GM12875 (cell line): ENCODE results near the gene CD38.

Source experiments
- H3K4me3 ChIP-seq: one replicate; pipeline ENCODE4 v1.5.1; 2011; ENCODE audit warnings: low read depth, low read length, control low read depth
- CTCF ChIP-seq: IDR thresholded peaks from 2 replicates; pipeline ENCODE4 v1.5.1; 2011; ENCODE audit warnings: low read depth, mild to moderate bottlenecking, control low read depth, inconsistent platforms, low read length, moderate library complexity, borderline replicate concordance; ENCODE audit not compliant: insufficient read depth

Gene CD38

DNA sequence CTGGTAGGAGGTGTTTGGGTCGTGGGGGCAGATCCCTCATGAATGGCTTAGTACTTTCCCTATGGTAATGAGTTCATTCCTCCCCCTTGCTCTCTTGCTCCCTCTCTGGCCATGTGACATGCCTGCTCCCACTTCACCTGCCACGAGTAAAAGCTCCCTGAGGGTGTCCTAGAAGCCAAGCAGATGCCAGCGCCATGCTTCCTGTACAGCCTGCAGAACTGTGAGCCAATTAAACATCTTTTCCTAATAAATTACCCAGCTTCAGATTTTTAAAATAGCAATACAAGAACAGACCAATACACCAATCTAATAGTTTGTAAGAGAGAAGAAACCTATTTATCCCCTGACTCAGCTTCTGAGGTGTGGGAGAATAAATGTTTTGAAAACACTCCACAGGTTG, 99.9 kb downstream of the CD38 start:
- H3K4me3 ChIP-seq: no peak overlapping the region
- no peak for TF ChIP-seq CTCF

DNA sequence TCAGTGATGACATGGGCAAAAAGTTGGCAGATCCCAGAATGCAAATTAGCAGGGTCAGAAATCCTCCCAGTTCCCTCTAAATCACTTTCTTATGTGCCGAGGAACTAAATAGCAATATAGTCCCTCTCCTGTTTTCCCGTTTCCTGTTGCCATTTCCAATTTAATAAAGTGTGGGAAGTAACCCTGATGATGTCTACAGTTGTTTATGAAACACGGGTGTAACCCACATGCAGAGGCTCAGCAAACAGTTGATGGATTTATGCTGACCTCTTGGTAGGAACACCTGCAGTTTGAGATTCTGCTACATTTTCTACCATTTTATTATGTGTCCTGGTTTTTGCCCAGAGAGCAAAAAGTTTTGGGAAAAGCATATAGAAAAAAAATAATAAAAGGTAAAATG, 103.7 kb downstream of the CD38 start:
- no peak overlapping the region for H3K4me3 ChIP-seq
- no peak for TF ChIP-seq CTCF

GRCh38 chr4:15882675-15883086, 104.6 kb downstream of the CD38 start:
- TF ChIP-seq CTCF: peak; percentile 93
- no peak overlapping the region for H3K4me3 ChIP-seq

GRCh38 chr4:15883610-15884243, 105.6 kb downstream of the CD38 start:
- TF ChIP-seq CTCF: no peak
- no peak overlapping the region for H3K4me3 ChIP-seq

DNA sequence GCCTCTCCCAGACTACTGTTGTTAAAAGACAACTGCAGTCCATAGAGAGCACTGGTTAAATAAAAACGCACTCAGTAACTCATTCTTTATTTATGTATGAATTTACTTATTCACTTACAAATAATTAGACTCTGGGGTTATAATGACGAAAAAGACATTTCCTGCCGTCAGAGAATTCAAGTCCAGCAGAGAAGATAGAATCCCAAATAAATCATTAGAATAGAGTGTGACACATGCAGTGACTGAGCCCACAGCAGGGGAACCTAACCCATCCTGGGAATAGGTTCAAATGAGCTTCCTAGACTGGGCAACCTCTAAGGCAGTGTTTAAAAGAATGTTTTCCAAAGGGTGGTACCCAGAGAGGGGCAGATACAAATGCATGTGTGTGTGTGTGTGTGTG, 106.5 kb downstream of the CD38 start:
- TF ChIP-seq CTCF: no peak
- H3K4me3 ChIP-seq: no peak overlapping the region

DNA sequence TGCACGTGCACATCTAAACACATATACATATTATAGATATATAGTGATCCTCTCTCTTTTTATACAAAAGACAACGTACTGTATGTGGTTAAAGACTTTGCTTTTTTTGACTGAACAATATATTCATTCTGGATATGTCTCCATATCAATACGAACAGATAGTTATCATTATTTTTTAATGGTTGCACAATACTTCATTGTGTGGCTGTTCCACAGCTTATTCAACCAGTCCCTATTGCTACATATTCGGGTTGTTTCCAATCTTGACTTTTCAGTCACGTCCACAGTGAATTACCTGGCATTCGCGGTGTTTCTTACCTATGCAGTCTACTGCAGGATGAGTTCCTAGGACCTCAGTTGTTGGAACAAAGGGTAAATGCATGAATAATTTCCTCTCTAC, 107.3 kb downstream of the CD38 start:
- H3K4me3 ChIP-seq: no peak overlapping the region
- TF ChIP-seq CTCF: no peak

- no peak for TF ChIP-seq CTCF
- no peak overlapping the region for H3K4me3 ChIP-seq
Observed at GRCh38 chr4:15888515-15888914, 110.4 kb downstream of the CD38 start.
